COLO829 (cell line): ENCODE data around the gene NTF4.

Source experiments
- DNase-seq: peaks from one replicate; pipeline ENCODE4 v3.0.0; 2012; ENCODE audit warnings: low spot score

Gene NTF4

DNA sequence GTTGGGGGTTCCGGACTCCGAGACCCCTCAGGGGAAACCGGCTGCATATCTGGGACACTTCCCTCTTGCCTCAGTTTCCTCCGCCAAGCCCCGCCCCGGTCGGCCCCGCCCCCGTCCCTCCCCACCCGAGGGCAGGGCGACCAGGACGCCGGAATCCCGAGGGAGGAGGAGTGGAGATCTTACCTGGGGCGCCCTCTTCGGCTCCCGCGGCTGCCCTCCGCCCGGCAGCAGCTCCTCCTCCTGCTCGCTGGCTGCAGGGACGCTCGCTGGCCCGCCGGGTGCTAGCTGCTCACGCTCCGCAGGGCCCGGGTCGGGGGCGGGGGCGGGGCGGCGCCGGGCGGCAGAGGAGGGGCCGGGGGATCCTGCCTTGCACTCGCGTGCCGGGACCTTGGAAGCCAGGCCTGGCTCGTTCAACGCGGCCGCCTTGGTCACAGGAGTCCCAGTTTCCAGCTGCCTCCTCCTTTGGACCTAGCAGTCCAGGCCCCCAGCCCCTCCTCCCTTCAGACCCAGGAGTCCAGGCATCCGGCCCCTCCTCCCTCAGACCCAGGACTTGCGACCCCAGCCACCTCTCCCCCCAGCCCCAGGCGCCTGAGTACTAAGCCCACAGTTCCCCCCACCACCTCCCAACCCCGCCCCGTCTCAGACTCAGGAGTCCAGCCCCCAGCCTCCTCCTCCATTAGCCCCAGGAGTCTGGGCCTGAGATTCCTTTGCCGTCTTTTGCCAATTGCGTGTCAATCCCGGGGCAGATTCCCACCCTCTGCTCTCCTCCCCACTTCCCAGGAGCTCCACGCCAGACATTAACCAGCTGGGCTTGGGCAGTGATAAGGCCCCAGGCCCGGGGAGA is at the start of gene NTF4:
TSS of gene NTF4 (minus strand) at position 51 of the 844 bp plus-strand sequence. CDS start 2,821 bp downstream, outside the sequence.
- DNase-seq, result no peak

DNA sequence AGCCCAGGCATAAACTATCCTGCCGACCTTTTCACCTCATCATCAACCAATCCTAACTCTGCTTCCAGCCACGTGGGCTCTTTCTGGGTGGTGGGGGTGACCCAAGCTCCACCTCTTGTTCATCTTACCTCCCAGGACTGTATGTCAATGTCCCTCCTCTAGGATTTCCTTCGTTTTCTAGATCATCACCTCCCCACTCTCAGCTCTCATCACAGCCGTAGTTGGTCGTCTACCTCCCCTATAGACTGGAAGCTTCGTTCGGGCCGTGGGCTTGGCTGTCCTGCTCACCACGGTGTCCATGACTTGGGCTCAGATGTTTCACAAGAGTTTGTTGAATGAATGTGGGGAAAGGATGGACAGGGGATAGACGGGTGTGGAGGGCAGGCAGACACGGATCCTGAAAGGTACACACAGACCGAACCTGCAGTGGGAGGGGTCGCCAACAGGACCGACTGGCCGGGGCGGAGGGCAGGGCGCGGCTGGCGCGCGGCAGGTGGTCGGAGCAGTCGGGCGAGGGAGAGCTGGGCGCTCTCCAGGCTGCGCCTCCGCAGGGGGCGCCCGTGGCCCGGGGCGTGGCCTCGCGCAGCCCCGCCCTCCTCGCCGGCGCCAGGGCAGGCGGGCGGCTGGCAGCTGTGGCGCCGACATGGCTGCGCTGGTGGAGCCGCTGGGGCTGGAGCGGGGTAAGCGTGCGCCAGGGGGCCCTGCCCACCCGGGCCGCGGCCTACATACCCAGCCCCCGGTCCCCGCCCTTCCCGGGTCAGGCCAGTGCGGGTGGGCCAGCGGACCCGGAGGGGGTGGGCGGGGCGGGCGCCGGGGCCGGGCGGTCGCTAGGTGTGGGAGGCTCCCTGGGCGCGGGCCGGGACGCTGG is 49.4 kb upstream of the NTF4 start, which contains the start of gene LIN7B:
TSS of gene LIN7B (plus strand) at position 609 of the 868 bp plus-strand sequence. CDS start at position 644, 35 bp downstream.
- peak; percentile 64 for DNase-seq

DNA sequence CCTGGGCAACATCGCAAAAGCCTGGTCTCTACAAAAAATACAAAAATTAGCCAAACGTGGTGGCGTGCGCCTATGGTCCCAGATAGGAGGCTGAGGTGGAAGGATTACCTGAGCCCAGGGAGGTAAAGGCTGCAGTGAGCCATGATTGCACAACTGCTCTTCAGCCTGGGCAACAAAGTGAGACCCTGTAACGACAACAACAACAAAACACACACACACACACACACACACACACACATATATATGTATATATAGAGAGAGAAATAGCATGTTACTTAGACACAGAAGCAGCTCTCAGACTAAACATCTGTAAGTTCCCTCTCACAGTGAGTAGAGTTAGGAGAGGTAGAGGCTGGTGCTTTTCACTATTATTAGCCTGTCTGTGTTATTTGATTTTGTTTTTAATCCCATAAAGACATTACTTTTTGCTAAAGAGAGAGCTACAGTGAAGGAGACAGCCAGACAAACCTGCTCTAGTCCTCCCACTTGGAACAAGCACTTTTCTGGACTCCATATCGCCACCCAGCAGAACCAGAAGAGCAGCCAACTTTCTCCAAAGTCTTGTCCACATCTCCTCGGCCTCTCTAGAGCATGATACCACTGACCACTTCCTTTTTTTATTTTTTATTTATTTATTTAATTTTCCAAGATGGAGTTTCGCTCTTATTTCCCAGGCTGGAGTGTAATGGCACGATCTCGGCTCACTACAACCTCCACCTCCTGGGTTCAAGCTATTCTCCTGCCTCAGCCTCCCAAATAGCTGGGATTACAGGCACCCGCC is 46.8 kb upstream of the NTF4 start:
- no peak for DNase-seq

DNA sequence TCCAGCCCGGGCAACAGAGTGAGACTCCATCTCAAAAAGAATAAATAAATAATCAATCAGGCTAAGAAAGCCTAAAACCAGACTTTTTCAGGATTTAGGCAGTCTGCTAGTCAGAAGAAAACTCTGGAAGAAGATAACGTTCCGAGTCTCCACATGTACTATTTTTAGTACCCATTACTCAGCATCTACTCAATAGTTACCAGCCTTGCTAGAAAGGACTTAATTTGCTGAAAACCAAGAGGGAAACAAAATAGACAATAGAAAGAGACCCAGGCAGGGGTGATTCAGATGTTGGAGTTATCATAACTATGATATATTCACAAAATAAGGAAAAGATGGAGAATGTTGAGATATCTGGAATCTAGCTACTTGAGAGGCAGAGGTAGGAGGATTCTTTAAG is 45.9 kb upstream of the NTF4 start:
- no peak for DNase-seq

DNA sequence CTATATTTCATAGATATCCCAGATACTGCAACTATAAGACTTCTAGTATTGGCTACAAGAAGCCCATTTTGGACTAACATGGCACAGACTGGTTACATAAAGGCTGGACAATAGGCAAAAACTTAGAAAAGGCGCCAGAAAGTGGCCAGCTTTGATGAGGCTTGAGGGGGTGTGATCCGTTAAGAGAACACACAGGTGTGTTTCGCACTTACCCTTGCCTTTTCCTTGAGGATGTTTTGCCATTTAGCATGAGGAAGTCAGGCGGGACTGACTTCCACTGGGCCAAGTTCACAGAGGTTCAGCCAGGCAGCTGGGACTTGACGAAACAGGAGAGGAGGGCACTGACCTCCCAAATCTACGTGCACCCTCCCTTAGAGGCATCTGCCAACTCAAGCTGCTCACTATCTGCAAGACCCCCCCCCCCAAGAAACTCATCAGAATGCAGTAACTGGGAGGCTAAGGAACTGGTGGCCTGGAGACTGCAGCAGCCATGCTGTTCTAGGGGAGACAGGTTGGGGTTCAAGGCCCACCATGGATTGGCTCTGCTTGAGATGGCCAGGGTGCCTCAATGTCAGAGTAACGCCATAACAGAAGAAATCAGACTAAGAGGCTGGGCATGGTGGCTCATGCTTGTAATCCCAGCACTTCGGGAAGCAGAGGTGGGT is 45.1 kb upstream of the NTF4 start:
- DNase-seq, result no peak

DNA sequence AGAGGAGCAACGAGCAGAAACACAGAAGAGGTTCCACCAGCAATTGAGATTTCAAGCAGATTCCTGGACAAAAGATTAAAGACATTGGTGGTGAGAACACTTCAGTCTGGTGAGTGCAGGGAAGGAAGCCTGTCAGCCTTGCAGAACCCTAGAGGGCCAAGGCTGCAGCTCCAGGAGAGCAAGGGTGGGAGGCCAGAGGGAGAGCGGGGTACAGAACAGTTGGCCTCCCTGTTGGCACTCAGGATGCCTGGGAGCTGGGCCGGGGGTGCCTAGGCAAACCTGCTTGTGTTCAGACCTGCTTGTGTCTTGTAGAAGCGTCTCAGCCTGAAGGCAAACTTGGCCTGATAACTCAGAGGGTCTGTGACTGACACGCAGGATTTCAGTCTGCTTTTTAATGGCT is 44.4 kb upstream of the NTF4 start:
- no peak for DNase-seq

DNA sequence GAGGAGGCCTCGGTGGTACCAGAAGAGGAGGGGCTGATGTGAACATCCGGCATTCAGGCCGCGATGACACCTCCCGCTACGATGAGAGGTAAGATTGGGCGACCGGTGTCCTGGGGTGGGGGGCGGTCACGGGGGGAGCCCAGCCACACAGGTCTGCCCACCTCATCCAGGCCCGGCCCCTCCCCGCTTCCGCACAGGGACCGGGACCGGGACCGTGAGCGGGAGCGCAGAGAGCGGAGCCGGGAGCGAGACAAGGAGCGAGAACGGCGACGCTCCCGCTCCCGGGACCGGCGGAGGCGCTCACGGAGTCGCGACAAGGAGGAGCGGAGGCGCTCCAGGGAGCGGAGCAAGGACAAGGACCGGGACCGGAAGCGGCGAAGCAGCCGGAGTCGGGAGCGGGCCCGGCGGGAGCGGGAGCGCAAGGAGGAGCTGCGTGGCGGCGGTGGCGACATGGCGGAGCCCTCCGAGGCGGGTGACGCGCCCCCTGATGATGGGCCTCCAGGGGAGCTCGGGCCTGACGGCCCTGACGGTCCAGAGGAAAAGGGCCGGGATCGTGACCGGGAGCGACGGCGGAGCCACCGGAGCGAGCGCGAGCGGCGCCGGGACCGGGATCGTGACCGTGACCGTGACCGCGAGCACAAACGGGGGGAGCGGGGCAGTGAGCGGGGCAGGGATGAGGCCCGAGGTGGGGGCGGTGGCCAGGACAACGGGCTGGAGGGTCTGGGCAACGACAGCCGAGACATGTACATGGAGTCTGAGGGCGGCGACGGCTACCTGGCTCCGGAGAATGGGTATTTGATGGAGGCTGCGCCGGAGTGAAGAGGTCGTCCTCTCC is 43.2 kb upstream of the NTF4 start:
- no peak for DNase-seq

GRCh38 chr19:49106648-49107135 is 42.1 kb upstream of the NTF4 start:
- no peak for DNase-seq

DNA sequence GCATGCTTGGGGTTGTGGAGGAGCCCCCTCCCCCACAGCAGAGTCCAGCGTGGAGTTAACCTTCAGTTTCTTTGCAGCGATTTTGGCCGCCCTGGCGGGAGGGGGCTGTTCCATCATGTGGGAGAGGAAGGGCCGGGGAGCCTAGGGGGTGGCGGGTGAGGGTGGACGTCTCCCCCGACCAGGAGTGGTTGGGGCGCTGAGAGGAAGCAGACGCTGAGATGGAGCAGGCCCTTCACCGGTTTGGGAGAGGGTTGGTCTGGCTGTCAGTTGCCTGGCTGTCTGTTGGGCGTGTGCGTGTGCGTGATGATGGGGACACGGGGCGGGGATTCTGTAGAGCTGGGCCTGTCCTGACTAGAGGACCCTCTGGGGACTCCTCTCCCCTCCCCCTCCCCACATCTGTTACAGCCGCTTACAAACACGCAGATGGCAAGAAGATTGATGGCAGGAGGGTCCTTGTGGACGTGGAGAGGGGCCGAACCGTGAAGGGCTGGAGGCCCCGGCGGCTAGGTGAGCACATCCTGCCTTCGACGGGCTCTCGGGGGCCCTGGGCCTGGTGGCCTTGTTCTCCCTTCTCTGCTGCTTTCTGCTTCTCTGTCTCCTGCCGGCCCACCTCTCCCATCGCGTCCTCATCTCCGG is 39.7 kb upstream of the NTF4 start:
- no peak for DNase-seq

DNA sequence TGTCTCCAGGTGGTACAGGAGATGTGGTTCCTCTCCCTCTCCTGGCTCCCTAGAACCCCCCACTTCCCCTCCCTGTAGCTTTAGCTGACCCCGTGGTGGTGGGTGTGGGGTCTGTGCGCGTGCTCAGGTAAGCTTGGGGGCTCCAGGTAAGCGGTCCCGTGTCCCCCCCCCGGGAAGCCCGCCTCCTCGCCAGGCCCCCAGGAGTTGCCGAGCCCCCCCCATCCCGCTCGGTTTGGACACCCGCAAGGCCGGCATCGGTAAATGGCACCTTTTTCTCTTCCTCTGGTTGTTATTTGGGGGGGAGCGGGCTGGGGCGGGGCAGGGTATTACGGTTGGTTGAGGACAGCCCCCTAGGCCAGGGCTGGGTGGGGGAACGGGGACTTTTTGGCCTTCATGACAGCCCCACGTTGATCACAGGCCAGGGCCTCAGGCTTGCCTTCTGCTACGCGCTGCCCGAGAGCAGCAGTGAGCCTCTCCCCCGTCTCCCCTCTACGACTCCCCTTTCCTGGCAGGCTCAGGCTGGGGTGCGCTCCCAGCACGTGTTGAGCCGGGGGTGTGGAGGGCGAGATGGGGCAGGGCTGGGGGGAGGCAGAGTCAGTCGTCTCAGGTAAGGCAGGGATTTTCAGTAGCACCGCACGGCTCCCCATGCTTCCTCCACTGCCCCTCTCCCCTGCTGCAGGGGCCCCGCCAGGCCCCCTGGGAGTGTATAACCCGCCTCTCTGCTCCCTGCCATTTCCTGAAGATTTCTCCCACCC is 38.9 kb upstream of the NTF4 start:
- DNase-seq, result no peak

- no peak for DNase-seq
Measured at GRCh38 chr19:49102303-49102702, 37.7 kb upstream of the NTF4 start.

DNA sequence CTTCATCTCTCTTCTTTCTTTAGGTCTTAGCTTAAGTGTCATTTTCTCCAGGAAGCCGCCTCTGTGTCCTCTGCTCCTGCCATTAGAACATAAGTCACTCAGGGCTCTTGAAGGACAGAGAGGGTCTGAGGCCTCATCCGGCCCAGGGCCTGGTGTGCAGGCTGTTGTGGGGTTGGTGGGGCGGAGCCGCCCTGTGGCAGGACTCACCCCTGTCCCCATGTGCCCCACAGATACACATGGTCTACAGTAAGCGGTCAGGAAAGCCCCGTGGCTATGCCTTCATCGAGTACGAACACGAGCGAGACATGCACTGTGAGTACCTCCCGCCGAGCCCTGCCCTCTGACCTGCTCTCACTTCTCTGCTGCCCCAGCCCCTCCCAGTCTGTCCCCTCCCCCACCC is 36.5 kb upstream of the NTF4 start:
- DNase-seq, result no peak

DNA sequence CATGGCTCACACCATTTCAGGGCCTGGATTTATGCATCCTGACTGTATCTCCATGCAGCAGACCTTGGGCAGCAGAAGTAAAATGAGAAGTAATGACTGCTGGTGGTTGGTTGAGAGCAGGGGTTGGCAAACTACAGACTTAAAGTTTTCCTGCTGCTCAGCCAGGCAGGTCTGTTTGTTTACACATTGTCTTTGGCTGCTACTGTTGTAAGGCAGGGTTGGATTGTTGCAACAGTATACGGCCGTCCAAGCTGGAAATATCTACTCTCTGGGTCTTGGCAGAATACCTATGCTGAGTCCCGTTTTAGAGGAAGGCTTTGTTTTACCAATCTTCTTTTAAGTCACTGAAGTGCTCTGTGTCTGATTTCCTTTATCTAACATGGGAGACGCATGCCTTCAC is 34.2 kb upstream of the NTF4 start:
- no peak for DNase-seq

GRCh38 chr19:49097453-49098288 is 33.1 kb upstream of the NTF4 start:
- DNase-seq, result peak; percentile 70

GRCh38 chr19:49094505-49095482 is 30.2 kb upstream of the NTF4 start:
- DNase-seq, result no peak

DNA sequence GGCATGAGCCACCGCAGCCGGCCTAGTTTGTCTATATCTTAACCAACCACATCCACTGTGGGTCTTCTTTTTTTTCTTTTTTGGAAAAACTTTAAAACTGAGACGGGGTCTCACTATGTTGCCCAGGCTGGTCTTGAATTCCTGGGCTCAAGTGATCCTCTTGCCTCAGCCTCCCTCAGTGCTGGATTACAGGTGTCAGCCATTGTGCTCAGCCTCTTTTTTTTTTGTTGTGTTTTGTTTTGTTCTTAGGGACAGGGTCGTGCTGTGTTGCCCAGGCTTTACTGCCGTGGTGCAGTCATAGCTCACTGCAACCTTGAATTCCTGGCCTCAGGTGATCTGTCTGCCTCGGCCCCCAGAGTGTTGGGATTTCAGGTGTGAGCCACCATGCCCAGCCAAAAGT is 28.1 kb upstream of the NTF4 start:
- DNase-seq, result no peak

DNA sequence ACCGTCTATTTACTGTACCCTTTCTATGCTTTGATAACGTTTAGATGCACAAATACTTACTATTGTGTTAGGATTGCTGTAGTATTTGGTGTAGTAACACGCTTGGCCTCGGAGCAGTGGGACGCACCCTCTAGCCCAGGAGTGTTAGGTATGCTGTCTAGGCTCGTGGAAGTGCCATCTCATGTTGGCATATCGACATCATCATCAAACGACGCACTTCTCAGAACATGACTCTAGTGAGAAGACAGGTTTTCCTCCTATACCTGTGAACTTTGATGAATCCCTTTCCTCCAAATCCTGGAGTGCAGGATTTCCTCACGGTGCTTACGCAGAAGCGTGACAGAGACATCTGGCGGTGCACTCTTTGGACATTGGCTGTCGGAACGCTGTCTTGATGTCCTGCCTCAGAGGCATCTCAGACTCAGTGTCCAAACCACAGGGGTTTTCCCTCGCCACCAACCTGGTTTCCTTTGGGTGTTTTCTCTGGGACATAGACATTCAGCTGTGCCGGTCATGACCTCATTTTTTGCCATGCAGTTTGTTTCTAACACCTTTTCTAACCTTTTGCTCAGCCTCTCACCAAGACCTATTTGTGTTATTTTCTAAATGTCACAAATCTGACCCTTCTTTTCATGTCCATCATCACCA is 26.9 kb upstream of the NTF4 start:
- DNase-seq, result no peak
